DND-41 (cell line): Measurements from ENCODE around the gene WSB2.
"Not testable (repeated sequence)": the region's sequence is repeated elsewhere in the genome, so short reads cannot be mapped to it uniquely, and the experiment has no call there.

Experiments used
- ATAC-seq: fragments of 200-7000 bp; cut with Tn5 transposase; 3 replicates; pipeline ENCODE4 v1.9.1; 2021; ENCODE audit warnings: low read depth; ENCODE audit not compliant: insufficient read depth
- DNase-seq: peaks from one replicate; pipeline ENCODE4 v3.0.0-alpha.2; 2020
- H2AFZ ChIP-seq: 2 replicates; pipeline ENCODE4 v1.6.0; 2012; ENCODE audit warnings: low read depth, low read length
- H3K27ac ChIP-seq: 2 replicates; pipeline ENCODE4 v1.5.1; 2012; ENCODE audit warnings: low read length, inconsistent platforms
- H3K27me3 ChIP-seq: fragments of 200-600 bp; sonication (generic); 2 replicates; pipeline ENCODE4 v1.6.0; 2012; ENCODE audit warnings: low read length, mild to moderate bottlenecking, inconsistent platforms; ENCODE audit not compliant: insufficient read depth, poor library complexity
- H3K36me3 ChIP-seq: 2 replicates; pipeline ENCODE4 v1.5.1; 2012; ENCODE audit warnings: low read length, inconsistent platforms; ENCODE audit not compliant: insufficient read depth
- H3K4me1 ChIP-seq: 2 replicates; pipeline ENCODE4 v1.5.1; 2012; ENCODE audit warnings: mild to moderate bottlenecking, low read length; ENCODE audit not compliant: insufficient read depth
- H3K4me2 ChIP-seq: 2 replicates; pipeline ENCODE4 v1.6.0; 2012; ENCODE audit warnings: mild to moderate bottlenecking, moderate library complexity, low read length, inconsistent platforms; ENCODE audit not compliant: insufficient read depth
- H3K4me3 ChIP-seq, 2 experiments: fragments of 200-600 bp in 1 of 2; shearing (Covaris generic) in 1 of 2; 2 replicates each; pipeline ENCODE4 v1.5.1; 2012 to 2016; ENCODE audit warnings: inconsistent platforms in 2 of 2, low read length in 2 of 2, mild to moderate bottlenecking in 2 of 2, low read depth in 1 of 2, moderate library complexity in 1 of 2
- H3K79me2 ChIP-seq: 2 replicates; pipeline ENCODE4 v1.6.0; 2012; ENCODE audit warnings: low read length, inconsistent platforms; ENCODE audit not compliant: insufficient read depth
- H3K9ac ChIP-seq: 2 replicates; pipeline ENCODE4 v1.6.0; 2012; ENCODE audit warnings: low read depth, mild to moderate bottlenecking, inconsistent platforms, low read length, moderate library complexity
- H3K9me3 ChIP-seq: 2 replicates; pipeline ENCODE4 v1.5.1; 2012; ENCODE audit warnings: low read length, moderate library complexity, mild to moderate bottlenecking, inconsistent platforms; ENCODE audit not compliant: insufficient read depth, severe bottlenecking
- H4K20me1 ChIP-seq: 2 replicates; pipeline ENCODE4 v1.6.0; 2012; ENCODE audit warnings: low read length; ENCODE audit not compliant: insufficient read depth
- EZH2 ChIP-seq: IDR thresholded peaks from 3 replicates; pipeline ENCODE4 v1.6.1; 2012; ENCODE audit warnings: borderline replicate concordance, low read depth, mild to moderate bottlenecking, moderate library complexity, low read length, inconsistent platforms; ENCODE audit not compliant: severe bottlenecking
- TF ChIP-seq, protein P1 (sequence below): IDR thresholded peaks from 2 replicates; pipeline ENCODE4 v1.5.1; 2012; ENCODE audit warnings: borderline replicate concordance, low read length, moderate library complexity, mild to moderate bottlenecking; ENCODE audit not compliant: poor library complexity, severe bottlenecking; ENCODE audit errors: extremely low read depth

WSB2 gene

DNA sequence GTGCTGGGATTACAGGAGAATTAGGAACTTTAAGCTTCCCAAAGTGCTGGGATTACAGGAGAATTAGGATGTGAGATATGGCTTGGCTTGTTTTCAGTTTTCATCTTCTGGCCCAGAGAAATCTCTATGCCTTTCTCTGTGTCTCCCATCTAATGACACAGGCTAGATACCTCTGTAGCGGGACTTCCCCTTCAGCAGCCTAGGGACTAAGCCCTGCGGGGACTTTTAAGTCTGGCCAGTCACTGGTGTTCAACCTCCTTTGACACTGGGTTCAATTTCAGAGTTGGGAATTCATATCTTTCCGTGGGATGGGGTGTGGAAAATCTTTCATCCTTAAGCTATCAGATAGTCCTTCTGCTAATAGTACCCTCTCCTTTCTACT lies 38.3 kb downstream of the WSB2 start:
- Histone ChIP-seq H3K36me3 (peaks cover 92% of the 10 kb centered on the region), H4K20me1 (peaks cover 24% of the 10 kb centered on the region; the same call in 1 of the 2 replicates)

DNA sequence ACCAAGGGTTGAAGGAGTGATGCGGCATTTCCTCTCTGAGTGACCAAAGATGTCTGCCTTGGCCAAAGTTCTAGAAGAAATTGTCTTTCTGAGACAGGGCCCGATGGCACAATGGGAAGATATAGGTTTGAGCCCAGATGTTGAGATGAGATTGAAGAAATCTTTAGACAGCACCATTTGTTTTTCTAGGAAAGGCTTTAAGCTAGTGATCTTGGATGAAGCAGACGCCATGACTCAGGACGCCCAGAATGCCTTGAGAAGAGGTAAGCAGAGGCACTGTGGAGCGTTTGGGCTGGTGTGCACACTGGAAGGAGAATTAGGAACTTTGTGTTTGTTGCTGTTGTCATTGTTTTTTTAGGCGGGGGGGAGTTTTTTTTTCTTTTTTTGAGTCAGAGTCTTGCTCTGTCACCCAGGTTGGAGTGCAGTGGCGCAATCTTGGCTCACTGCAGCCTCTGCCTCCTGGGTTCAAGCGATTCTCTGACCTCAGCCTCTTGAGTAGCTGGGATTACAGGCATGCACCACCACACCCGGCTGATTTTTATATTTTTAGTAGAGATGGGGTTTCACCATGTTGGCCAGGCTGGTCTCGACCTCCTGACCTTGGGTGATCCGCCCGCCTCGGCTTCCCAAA lies 38.8 kb downstream of the WSB2 start:
- H3K4me2 ChIP-seq, H3K27me3 ChIP-seq, H3K9me3 ChIP-seq, H3K27ac ChIP-seq, DNase-seq, H3K4me3 ChIP-seq, H3K9ac ChIP-seq, ATAC-seq, H2AFZ ChIP-seq: not testable (repeated sequence)
- peaks cover 89% of the 10 kb centered on the region for H3K36me3 ChIP-seq
- peaks cover 25% of the 10 kb centered on the region for H3K4me1 ChIP-seq
- H4K20me1 ChIP-seq, result peaks cover 26% of the 10 kb centered on the region; the same call in 1 of the 2 replicates
- peaks cover 37% of the 10 kb centered on the region for H3K79me2 ChIP-seq

More for the DNA sequence above, 38.3 kb downstream of the WSB2 start:
- Histone ChIP-seq H3K9ac (no peak overlapping the region), H3K4me1 (peaks cover 20% of the 10 kb centered on the region), H3K9me3 (no peaks in the 10 kb centered on the region), H3K4me2 (no peak overlapping the region), H3K27ac (no peak overlapping the region), H3K4me3 (no peak overlapping the region), H2AFZ (no peak overlapping the region), H3K27me3 (no peaks in the 10 kb centered on the region), H3K79me2 (peaks cover 32% of the 10 kb centered on the region)
- ATAC-seq (no peak), DNase-seq (no peak)
- TF ChIP-seq, protein P1, sequence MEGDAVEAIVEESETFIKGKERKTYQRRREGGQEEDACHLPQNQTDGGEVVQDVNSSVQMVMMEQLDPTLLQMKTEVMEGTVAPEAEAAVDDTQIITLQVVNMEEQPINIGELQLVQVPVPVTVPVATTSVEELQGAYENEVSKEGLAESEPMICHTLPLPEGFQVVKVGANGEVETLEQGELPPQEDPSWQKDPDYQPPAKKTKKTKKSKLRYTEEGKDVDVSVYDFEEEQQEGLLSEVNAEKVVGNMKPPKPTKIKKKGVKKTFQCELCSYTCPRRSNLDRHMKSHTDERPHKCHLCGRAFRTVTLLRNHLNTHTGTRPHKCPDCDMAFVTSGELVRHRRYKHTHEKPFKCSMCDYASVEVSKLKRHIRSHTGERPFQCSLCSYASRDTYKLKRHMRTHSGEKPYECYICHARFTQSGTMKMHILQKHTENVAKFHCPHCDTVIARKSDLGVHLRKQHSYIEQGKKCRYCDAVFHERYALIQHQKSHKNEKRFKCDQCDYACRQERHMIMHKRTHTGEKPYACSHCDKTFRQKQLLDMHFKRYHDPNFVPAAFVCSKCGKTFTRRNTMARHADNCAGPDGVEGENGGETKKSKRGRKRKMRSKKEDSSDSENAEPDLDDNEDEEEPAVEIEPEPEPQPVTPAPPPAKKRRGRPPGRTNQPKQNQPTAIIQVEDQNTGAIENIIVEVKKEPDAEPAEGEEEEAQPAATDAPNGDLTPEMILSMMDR, result no peak
- no peak for TF ChIP-seq EZH2

DNA sequence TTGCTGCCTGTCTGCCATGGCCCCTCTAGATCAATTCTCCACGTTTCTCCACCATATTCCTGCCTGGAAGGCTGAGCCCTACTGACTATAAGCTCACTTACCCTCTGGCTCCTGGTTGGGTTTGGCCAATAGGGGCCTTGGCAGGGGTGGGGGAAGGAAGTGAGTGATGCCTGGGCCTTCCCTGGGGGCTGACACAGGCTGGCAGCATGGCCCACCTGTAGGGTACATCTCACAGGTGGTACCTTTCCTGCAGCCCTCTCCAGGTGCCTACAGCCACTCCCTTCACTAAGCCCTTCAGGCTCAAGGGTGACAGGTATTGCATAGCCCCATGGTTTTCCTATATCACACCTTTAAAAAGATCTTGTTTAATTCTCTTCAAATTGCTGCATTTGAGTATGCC lies 40.9 kb downstream of the WSB2 start:
- Histone ChIP-seq H3K27ac (no peak overlapping the region), H2AFZ (no peak overlapping the region), H3K4me3 (no peak overlapping the region), H3K79me2 (peaks cover 44% of the 10 kb centered on the region), H4K20me1 (peaks cover 26% of the 10 kb centered on the region; the same call in 1 of the 2 replicates), H3K36me3 (peaks cover 68% of the 10 kb centered on the region), H3K4me2 (peak overlapping the region; percentile 82; the same call in 1 of the 2 replicates), H3K27me3 (no peaks in the 10 kb centered on the region), H3K4me1 (peaks cover 32% of the 10 kb centered on the region), H3K9me3 (no peaks in the 10 kb centered on the region), H3K9ac (no peak overlapping the region)
- DNase-seq, result no peak
- TF ChIP-seq EZH2, result no peak
- TF ChIP-seq, protein P1, result no peak
- no peak for ATAC-seq

DNA sequence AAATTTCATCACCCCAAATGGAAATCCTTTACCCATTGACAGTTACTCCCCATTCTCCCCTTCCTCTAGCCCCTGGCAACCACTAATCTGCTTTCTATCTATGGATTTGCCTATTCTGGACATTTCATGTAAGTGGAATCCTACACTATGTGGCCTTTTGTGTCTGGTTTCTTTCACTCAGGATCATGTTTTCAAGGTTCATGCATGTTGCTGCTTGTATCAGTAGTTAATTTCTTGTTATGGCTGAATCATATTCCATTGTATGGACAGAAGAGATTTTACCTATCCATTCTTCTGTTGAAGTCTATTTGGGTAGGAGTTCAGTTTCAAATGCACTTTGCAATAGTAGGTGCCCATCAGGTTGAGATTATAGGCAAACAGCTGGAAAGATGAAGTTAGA lies 43.1 kb downstream of the WSB2 start:
- no peak for ATAC-seq
- H3K9ac ChIP-seq, result peak overlapping the region; percentile 84
- H3K36me3 ChIP-seq, result peaks cover 51% of the 10 kb centered on the region

More for the DNA sequence above, 43.1 kb downstream of the WSB2 start:
- DNase-seq, result no peak
- peak overlapping the region; percentile 90; the same call in 1 of the 2 replicates for H3K27ac ChIP-seq
- no peaks in the 10 kb centered on the region for H3K9me3 ChIP-seq
- peaks cover 44% of the 10 kb centered on the region for H3K79me2 ChIP-seq
- no peaks in the 10 kb centered on the region for H3K27me3 ChIP-seq
- H3K4me2 ChIP-seq, result peak overlapping the region; percentile 82
- no peak overlapping the region for H2AFZ ChIP-seq
- H4K20me1 ChIP-seq, result peaks cover 22% of the 10 kb centered on the region; the same call in 1 of the 2 replicates
- peak overlapping the region; percentile 83 to 89; a peak in 3 of 4 replicates for H3K4me3 ChIP-seq
- TF ChIP-seq EZH2, result no peak
- TF ChIP-seq, protein P1, result no peak
- peaks cover 32% of the 10 kb centered on the region for H3K4me1 ChIP-seq
